HEK293 (cell line): ENCODE results near the gene ZFX.

ENCODE experiments used
- CTCF ChIA-PET: fragments of 350-600 bp; formaldehyde crosslinking; extraction: SDS; loops from one replicate; lab custom pipeline; 2021; ENCODE audit warnings: antibody characterized with exemption; lab: Yijun Ruan, JAX
- POLR2A ChIA-PET: fragments of 300-600 bp; formaldehyde crosslinking; extraction: SDS; loops from one replicate; lab custom pipeline; 2020; ENCODE audit warnings: antibody characterized with exemption, inconsistent platforms; lab: Yijun Ruan, JAX
- H3K27ac ChIP-seq: fragments of 200-500 bp; sonication (Bioruptor generic); 2 replicates; pipeline ENCODE4 v1.5.1; 2014; ENCODE audit warnings: low read depth, low read length, control low read depth, inconsistent platforms; ENCODE audit errors: extremely low read depth
- H3K36me3 ChIP-seq, 2 experiments: fragments of 200-500 bp in 1 of 2; sonication (Bioruptor generic) in 1 of 2; 1 replicate in 1 of 2; 2 replicates in 1 of 2; pipeline ENCODE4 v1.5.1; 2014 to 2017; ENCODE audit warnings: inconsistent platforms in 2 of 2, low read length in 2 of 2; ENCODE audit not compliant: control insufficient read depth in 2 of 2, insufficient read depth in 1 of 2
- H3K4me1 ChIP-seq: fragments of 200-500 bp; sonication (Bioruptor generic); 2 replicates; pipeline ENCODE4 v1.5.1; 2014; ENCODE audit warnings: mild to moderate bottlenecking, low read length, inconsistent platforms; ENCODE audit not compliant: control insufficient read depth, insufficient read depth
- H3K4me3 ChIP-seq: 2 replicates; pipeline ENCODE4 v1.5.1; 2011; ENCODE audit warnings: low read depth, mild to moderate bottlenecking, control low read depth, low read length, moderate library complexity
- H3K9me3 ChIP-seq: fragments of 200-500 bp; sonication (Bioruptor generic); 2 replicates; pipeline ENCODE4 v1.5.1; 2014; ENCODE audit warnings: low read depth, low read length, inconsistent platforms; ENCODE audit not compliant: control insufficient read depth, insufficient read depth
- KLF16 ChIP-seq: fragments of 450-650 bp; formaldehyde crosslinking; IDR thresholded peaks from 2 replicates; pipeline ENCODE4 v1.5.1; 2017; ENCODE audit warnings: missing biosample characterization, missing genetic modification characterization
- OVOL3 ChIP-seq: fragments of 450-650 bp; formaldehyde crosslinking; IDR thresholded peaks from 2 replicates; pipeline ENCODE4 v1.5.1; 2016; ENCODE audit warnings: missing biosample characterization, missing genetic modification characterization
- RBAK ChIP-seq: fragments of 450-650 bp; formaldehyde crosslinking; IDR thresholded peaks from 2 replicates; pipeline ENCODE4 v1.5.1; 2016; ENCODE audit warnings: missing biosample characterization, missing genetic modification characterization
- WT1 ChIP-seq: fragments of 450-650 bp; formaldehyde crosslinking; IDR thresholded peaks from 2 replicates; pipeline ENCODE4 v1.5.1; 2016; ENCODE audit warnings: missing biosample characterization, missing genetic modification characterization
- ZEB2 ChIP-seq: fragments of 450-650 bp; formaldehyde crosslinking; IDR thresholded peaks from 2 replicates; pipeline ENCODE4 v1.5.1; 2016; ENCODE audit warnings: missing biosample characterization, missing genetic modification characterization
- ZFP3 ChIP-seq: fragments of 450-650 bp; formaldehyde crosslinking; IDR thresholded peaks from 2 replicates; pipeline ENCODE4 v1.5.1; 2016; ENCODE audit warnings: low read depth, missing biosample characterization, missing genetic modification characterization
- ZFP37 ChIP-seq: fragments of 450-650 bp; formaldehyde crosslinking; IDR thresholded peaks from 2 replicates; pipeline ENCODE4 v1.5.1; 2016; ENCODE audit warnings: missing biosample characterization, missing genetic modification characterization
- ZNF211 ChIP-seq: fragments of 450-650 bp; formaldehyde crosslinking; IDR thresholded peaks from 2 replicates; pipeline ENCODE4 v1.5.1; 2016; ENCODE audit warnings: low read depth, missing biosample characterization, missing genetic modification characterization
- ZNF302 ChIP-seq: fragments of 450-650 bp; formaldehyde crosslinking; IDR thresholded peaks from 2 replicates; pipeline ENCODE4 v1.5.1; 2016; ENCODE audit warnings: missing biosample characterization, missing genetic modification characterization, low read depth
- ZNF311 ChIP-seq: fragments of 450-650 bp; formaldehyde crosslinking; IDR thresholded peaks from 2 replicates; pipeline ENCODE4 v1.5.1; 2017; ENCODE audit warnings: missing biosample characterization, missing genetic modification characterization, borderline replicate concordance
- ZNF37A ChIP-seq: fragments of 450-650 bp; IDR thresholded peaks from 2 replicates; pipeline ENCODE4 v1.5.1; 2018; ENCODE audit warnings: missing biosample characterization, missing genetic modification characterization
- ZNF404 ChIP-seq: fragments of 450-650 bp; formaldehyde crosslinking; IDR thresholded peaks from 2 replicates; pipeline ENCODE4 v1.5.1; 2017; ENCODE audit warnings: missing biosample characterization, missing genetic modification characterization
- ZNF473 ChIP-seq: fragments of 450-650 bp; formaldehyde crosslinking; IDR thresholded peaks from 2 replicates; pipeline ENCODE4 v1.5.1; 2017; ENCODE audit warnings: missing biosample characterization, missing genetic modification characterization
- ZNF530 ChIP-seq: fragments of 450-650 bp; formaldehyde crosslinking; IDR thresholded peaks from 2 replicates; pipeline ENCODE4 v1.5.1; 2016; ENCODE audit warnings: low read depth, missing biosample characterization, missing genetic modification characterization
- ZNF624 ChIP-seq: fragments of 450-650 bp; formaldehyde crosslinking; IDR thresholded peaks from 2 replicates; pipeline ENCODE4 v1.5.1; 2017; ENCODE audit warnings: missing biosample characterization, missing genetic modification characterization
- ZNF654 ChIP-seq: fragments of 450-650 bp; formaldehyde crosslinking; IDR thresholded peaks from 2 replicates; pipeline ENCODE4 v1.5.1; 2016; ENCODE audit warnings: low read depth, missing biosample characterization, missing genetic modification characterization
- ZNF768 ChIP-seq: fragments of 450-650 bp; formaldehyde crosslinking; IDR thresholded peaks from 2 replicates; pipeline ENCODE4 v1.5.1; 2018; ENCODE audit warnings: missing biosample characterization, mild to moderate bottlenecking, missing genetic modification characterization
- TF ChIP-seq, protein P1 (sequence below): fragments of 450-650 bp; formaldehyde crosslinking; IDR thresholded peaks from 2 replicates; pipeline ENCODE4 v1.5.1; 2016; ENCODE audit warnings: missing biosample characterization, missing genetic modification characterization, borderline replicate concordance
- TF ChIP-seq, protein P2 (sequence below): fragments of 450-650 bp; IDR thresholded peaks from 2 replicates; pipeline ENCODE4 v1.5.1; 2018; ENCODE audit warnings: missing biosample characterization, missing genetic modification characterization
- TF ChIP-seq, protein P3 (sequence below): fragments of 450-650 bp; formaldehyde crosslinking; conservative IDR thresholded peaks from 2 replicates; pipeline ENCODE4 v1.5.1; 2016; ENCODE audit warnings: low read depth, missing biosample characterization, missing genetic modification characterization

The ZFX gene

DNA sequence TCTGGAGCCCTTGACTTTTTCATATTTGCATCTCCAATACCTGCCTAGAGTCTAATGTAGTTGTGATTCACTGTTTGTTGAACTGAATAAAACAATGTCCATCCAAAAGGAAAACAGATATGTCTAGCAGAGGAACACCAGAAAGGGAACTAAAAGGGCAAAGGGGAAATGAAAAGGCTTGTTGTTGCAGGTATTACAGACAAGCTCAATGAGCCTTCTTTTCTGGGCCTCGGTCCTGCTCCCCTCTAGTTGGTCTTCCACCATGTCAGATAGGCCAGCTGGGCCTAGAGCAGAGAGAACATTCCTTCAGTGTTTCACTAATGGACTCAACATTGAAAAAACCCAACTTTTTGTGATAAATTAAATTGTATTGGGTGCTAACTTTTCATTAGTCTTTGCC is 55.4 kb downstream of the ZFX start (continued):
- TF ChIP-seq, protein P1, sequence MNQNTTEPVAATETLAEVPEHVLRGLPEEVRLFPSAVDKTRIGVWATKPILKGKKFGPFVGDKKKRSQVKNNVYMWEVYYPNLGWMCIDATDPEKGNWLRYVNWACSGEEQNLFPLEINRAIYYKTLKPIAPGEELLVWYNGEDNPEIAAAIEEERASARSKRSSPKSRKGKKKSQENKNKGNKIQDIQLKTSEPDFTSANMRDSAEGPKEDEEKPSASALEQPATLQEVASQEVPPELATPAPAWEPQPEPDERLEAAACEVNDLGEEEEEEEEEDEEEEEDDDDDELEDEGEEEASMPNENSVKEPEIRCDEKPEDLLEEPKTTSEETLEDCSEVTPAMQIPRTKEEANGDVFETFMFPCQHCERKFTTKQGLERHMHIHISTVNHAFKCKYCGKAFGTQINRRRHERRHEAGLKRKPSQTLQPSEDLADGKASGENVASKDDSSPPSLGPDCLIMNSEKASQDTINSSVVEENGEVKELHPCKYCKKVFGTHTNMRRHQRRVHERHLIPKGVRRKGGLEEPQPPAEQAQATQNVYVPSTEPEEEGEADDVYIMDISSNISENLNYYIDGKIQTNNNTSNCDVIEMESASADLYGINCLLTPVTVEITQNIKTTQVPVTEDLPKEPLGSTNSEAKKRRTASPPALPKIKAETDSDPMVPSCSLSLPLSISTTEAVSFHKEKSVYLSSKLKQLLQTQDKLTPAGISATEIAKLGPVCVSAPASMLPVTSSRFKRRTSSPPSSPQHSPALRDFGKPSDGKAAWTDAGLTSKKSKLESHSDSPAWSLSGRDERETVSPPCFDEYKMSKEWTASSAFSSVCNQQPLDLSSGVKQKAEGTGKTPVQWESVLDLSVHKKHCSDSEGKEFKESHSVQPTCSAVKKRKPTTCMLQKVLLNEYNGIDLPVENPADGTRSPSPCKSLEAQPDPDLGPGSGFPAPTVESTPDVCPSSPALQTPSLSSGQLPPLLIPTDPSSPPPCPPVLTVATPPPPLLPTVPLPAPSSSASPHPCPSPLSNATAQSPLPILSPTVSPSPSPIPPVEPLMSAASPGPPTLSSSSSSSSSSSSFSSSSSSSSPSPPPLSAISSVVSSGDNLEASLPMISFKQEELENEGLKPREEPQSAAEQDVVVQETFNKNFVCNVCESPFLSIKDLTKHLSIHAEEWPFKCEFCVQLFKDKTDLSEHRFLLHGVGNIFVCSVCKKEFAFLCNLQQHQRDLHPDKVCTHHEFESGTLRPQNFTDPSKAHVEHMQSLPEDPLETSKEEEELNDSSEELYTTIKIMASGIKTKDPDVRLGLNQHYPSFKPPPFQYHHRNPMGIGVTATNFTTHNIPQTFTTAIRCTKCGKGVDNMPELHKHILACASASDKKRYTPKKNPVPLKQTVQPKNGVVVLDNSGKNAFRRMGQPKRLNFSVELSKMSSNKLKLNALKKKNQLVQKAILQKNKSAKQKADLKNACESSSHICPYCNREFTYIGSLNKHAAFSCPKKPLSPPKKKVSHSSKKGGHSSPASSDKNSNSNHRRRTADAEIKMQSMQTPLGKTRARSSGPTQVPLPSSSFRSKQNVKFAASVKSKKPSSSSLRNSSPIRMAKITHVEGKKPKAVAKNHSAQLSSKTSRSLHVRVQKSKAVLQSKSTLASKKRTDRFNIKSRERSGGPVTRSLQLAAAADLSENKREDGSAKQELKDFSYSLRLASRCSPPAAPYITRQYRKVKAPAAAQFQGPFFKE: no peak
- TF ChIP-seq ZNF530 (tag by site-specific recombination) (no peak), KLF16 (tag by site-specific recombination) (no peak), ZNF302 (tag by site-specific recombination) (no peak), ZNF654 (tag by site-specific recombination) (no peak), ZNF624 (tag by site-specific recombination) (no peak), ZNF311 (tag by site-specific recombination) (no peak), WT1 (tag by site-specific recombination) (no peak), ZNF404 (tag by site-specific recombination) (no peak), ZNF211 (tag by site-specific recombination) (no peak), ZNF473 (tag by site-specific recombination) (no peak), OVOL3 (tag by site-specific recombination) (no peak), RBAK (tag by site-specific recombination) (no peak), ZNF37A (tag by site-specific recombination) (no peak)
- TF ChIP-seq, protein P2, sequence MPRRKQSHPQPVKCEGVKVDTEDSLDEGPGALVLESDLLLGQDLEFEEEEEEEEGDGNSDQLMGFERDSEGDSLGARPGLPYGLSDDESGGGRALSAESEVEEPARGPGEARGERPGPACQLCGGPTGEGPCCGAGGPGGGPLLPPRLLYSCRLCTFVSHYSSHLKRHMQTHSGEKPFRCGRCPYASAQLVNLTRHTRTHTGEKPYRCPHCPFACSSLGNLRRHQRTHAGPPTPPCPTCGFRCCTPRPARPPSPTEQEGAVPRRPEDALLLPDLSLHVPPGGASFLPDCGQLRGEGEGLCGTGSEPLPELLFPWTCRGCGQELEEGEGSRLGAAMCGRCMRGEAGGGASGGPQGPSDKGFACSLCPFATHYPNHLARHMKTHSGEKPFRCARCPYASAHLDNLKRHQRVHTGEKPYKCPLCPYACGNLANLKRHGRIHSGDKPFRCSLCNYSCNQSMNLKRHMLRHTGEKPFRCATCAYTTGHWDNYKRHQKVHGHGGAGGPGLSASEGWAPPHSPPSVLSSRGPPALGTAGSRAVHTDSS (tag by site-specific recombination): no peak
- TF ChIP-seq, all 188 proteins: peak for 0

DNA sequence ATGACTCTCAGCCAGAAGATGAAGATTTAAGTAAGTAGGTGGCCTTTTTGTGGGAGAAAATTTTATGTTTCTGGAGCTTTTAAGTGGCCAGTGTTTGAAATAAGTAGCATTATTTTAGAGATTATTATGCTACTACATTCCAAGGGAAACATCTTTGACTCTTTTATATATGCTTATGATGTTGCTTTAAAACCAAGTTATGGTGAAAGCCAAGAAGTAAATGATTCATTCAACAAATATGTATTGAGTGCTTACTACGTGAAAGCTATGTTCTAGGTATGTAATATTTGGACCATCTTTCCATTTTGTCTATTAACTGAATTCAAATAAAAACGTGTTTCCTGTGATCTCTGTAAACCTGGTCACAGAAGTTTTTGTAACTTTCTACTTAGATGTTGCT is 58.3 kb downstream of the ZFX start:
- H3K9me3 ChIP-seq: no peaks in the 10 kb centered on the region
- H3K36me3 ChIP-seq: peaks cover 46 to 65% of the 10 kb centered on the region in 2 experiments
- ChIA-PET POLR2A (no interaction called here), CTCF (interaction anchor here (0.7 to 1.1 kb wide), 4 partner anchors 35 to 126 kb away, joined by 3 to 5 read pairs (median 3); no protein-coding TSS in a partner anchor)
- H3K4me1 ChIP-seq: no peaks in the 10 kb centered on the region
- H3K27ac ChIP-seq: no peak overlapping the region
- no peak overlapping the region for H3K4me3 ChIP-seq
- TF ChIP-seq ZNF768 (tag by site-specific recombination) (no peak), ZFP37 (tag by site-specific recombination) (no peak), ZEB2 (no peak), ZFP3 (tag by site-specific recombination) (no peak)
- TF ChIP-seq, protein P3, sequence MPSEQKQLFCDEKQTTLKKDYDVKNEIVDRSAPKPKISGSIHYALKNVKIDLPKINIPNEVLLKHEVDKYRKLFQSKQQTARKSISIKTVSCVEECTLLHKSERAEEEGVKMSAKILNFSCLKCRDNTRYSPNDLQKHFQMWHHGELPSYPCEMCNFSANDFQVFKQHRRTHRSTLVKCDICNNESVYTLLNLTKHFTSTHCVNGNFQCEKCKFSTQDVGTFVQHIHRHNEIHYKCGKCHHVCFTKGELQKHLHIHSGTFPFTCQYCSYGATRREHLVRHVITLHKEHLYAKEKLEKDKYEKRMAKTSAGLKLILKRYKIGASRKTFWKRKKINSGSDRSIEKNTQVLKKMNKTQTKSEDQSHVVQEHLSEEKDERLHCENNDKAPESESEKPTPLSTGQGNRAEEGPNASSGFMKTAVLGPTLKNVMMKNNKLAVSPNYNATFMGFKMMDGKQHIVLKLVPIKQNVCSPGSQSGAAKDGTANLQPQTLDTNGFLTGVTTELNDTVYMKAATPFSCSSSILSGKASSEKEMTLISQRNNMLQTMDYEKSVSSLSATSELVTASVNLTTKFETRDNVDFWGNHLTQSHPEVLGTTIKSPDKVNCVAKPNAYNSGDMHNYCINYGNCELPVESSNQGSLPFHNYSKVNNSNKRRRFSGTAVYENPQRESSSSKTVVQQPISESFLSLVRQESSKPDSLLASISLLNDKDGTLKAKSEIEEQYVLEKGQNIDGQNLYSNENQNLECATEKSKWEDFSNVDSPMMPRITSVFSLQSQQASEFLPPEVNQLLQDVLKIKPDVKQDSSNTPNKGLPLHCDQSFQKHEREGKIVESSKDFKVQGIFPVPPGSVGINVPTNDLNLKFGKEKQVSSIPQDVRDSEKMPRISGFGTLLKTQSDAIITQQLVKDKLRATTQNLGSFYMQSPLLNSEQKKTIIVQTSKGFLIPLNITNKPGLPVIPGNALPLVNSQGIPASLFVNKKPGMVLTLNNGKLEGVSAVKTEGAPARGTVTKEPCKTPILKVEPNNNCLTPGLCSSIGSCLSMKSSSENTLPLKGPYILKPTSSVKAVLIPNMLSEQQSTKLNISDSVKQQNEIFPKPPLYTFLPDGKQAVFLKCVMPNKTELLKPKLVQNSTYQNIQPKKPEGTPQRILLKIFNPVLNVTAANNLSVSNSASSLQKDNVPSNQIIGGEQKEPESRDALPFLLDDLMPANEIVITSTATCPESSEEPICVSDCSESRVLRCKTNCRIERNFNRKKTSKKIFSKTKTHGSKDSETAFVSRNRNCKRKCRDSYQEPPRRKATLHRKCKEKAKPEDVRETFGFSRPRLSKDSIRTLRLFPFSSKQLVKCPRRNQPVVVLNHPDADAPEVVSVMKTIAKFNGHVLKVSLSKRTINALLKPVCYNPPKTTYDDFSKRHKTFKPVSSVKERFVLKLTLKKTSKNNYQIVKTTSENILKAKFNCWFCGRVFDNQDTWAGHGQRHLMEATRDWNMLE: no peak
